PC-9 (cell line): ENCODE measurements around the gene UBR4. TPM values are rescaled to one million over a fixed set of nuclear protein-coding genes. Genes with fewer than 3 reads are reported as not detected.
"Not testable (repeated sequence)": the region's sequence is repeated elsewhere in the genome, so short reads cannot be mapped to it uniquely, and the experiment has no call there.

Experiments
- BruUV-seq: library from RNA; stranded (reverse); fragments of 400-500 nt; replicated peaks from 2 replicates; lab custom pipeline; 2021; lab: Mats Ljungman, UMichigan
- CTCF ChIA-PET: fragments of 300-600 bp; sonication (Branson Sonifier 250); formaldehyde crosslinking; loops from one replicate; lab custom pipeline; 2022; ENCODE audit warnings: antibody characterized with exemption; lab: Charles Lee
- POLR2A ChIA-PET: fragments of 300-600 bp; sonication (Branson Sonifier 250); formaldehyde crosslinking; loops from one replicate; lab custom pipeline; 2022; ENCODE audit warnings: antibody characterized with exemption; ENCODE audit not compliant: unreplicated experiment; lab: Charles Lee
- DNase-seq, 2 experiments: peaks; one replicate each; pipeline versions ENCODE4 v3.0.0 to v3.0.0-alpha.2; 2015 to 2022; ENCODE audit warnings: mixed read lengths in 1 of 2
- H2AFZ ChIP-seq: fragments of 200-600 bp; sonication (generic); 2 replicates; pipeline ENCODE4 v1.8.1; 2017; ENCODE audit warnings: antibody characterized with exemption
- H3F3A ChIP-seq: fragments of 200-600 bp; sonication (generic); 2 replicates; pipeline ENCODE4 v1.8.1; 2017; ENCODE audit warnings: antibody characterized with exemption, mild to moderate bottlenecking, low read depth; ENCODE audit not compliant: insufficient read depth
- H3K27ac ChIP-seq: fragments of 200-600 bp; sonication (generic); 2 replicates; pipeline ENCODE4 v1.6.1; 2016; ENCODE audit warnings: mixed run types
- H3K27me3 ChIP-seq: fragments of 200-600 bp; sonication (generic); 2 replicates; pipeline ENCODE4 v1.6.1; 2016; ENCODE audit warnings: low read depth, mixed run types; ENCODE audit not compliant: insufficient read depth
- H3K36me3 ChIP-seq: fragments of 200-600 bp; sonication (generic); 2 replicates; pipeline ENCODE4 v1.6.1; 2016; ENCODE audit warnings: low read depth, mixed run types
- H3K4me1 ChIP-seq: fragments of 200-600 bp; sonication (generic); replicated peaks from 2 replicates; pipeline ENCODE4 v1.6.1; 2016; ENCODE audit warnings: mixed run types; ENCODE audit not compliant: insufficient read depth
- H3K4me2 ChIP-seq: fragments of 200-600 bp; sonication (generic); 2 replicates; pipeline ENCODE4 v1.6.1; 2017; ENCODE audit warnings: mixed run types
- H3K4me3 ChIP-seq: fragments of 200-600 bp; sonication (generic); 2 replicates; pipeline ENCODE4 v1.6.1; 2016; ENCODE audit warnings: mixed run types
- H3K79me2 ChIP-seq: fragments of 200-600 bp; sonication (generic); 2 replicates; pipeline ENCODE4 v1.6.1; 2017; ENCODE audit warnings: low read depth, mixed run types
- H3K9me2 ChIP-seq: fragments of 200-600 bp; sonication (generic); 2 replicates; pipeline ENCODE4 v1.8.1; 2017; ENCODE audit warnings: mild to moderate bottlenecking; ENCODE audit not compliant: insufficient read depth
- H3K9me3 ChIP-seq: fragments of 200-600 bp; sonication (generic); 2 replicates; pipeline ENCODE4 v1.8.1; 2016; ENCODE audit warnings: low read depth; ENCODE audit not compliant: insufficient read depth
- H4K20me1 ChIP-seq: fragments of 200-600 bp; sonication (generic); 2 replicates; pipeline ENCODE4 v1.8.1; 2017; ENCODE audit not compliant: insufficient read depth
- CTCF ChIP-seq: fragments of 200-600 bp; sonication (generic); conservative IDR thresholded peaks from 2 replicates; pipeline ENCODE4 v1.6.1; 2017; ENCODE audit warnings: mixed run types, antibody characterized with exemption, mild to moderate bottlenecking, moderate library complexity
- EZH2 ChIP-seq: fragments of 200-600 bp; sonication (generic); IDR thresholded peaks from 2 replicates; pipeline ENCODE4 v1.8.0; 2017; ENCODE audit warnings: antibody characterized with exemption, low read depth
- intact Hi-C: fragments of 100-400 bp; cut with micrococcal nuclease; formaldehyde crosslinking; loops from one replicate; pipeline ENCODE4 v1.10.0; 2022; ENCODE audit not compliant: unreplicated experiment
- total RNA-seq: library from RNA; stranded (reverse); gene quantifications from 2 replicates; pipeline ENCODE4 v1.2.3, GENCODE V29; 2021

UBR4 gene
- total RNA-seq, 1 experiment from 2014 or later = 117 TPM

GRCh38 chr1:19234224-19234623 lies 24.2 kb upstream of the UBR4 start:
- no peak overlapping the region for H3K27ac ChIP-seq
- ChIA-PET POLR2A (interaction anchor here (0.7 kb wide), 1 partner anchor 29 kb away, joined by 10 read pairs; no protein-coding TSS in a partner anchor), CTCF (no interaction called here)
- no peaks in the 10 kb centered on the region for H3F3A ChIP-seq
- H3K4me2 ChIP-seq = no peak overlapping the region
- no peaks in the 10 kb centered on the region for H3K4me1 ChIP-seq
- no peaks in the 10 kb centered on the region for H4K20me1 ChIP-seq
- DNase-seq = no peak
- intact Hi-C loops = no loop called here
- H3K36me3 ChIP-seq = no peaks in the 10 kb centered on the region
- no peak overlapping the region for H2AFZ ChIP-seq
- H3K9me3 ChIP-seq = no peaks in the 10 kb centered on the region
- BruUV-seq = no TSS peak
- no peaks in the 10 kb centered on the region for H3K27me3 ChIP-seq
- H3K79me2 ChIP-seq = no peaks in the 10 kb centered on the region
- no peak overlapping the region for H3K4me3 ChIP-seq
- TF ChIP-seq CTCF (no peak), EZH2 (no peak)
- H3K9me2 ChIP-seq = no peaks in the 10 kb centered on the region

- no peak overlapping the region for H3K4me2 ChIP-seq
- H3K4me3 ChIP-seq = no peak overlapping the region
- DNase-seq = no peak
- no TSS peak for BruUV-seq
- no peaks in the 10 kb centered on the region for H3K4me1 ChIP-seq
- H3K27me3 ChIP-seq = no peaks in the 10 kb centered on the region
- no peak overlapping the region for H3K27ac ChIP-seq
- TF ChIP-seq CTCF = no peak
- TF ChIP-seq EZH2 = no peak
- ChIA-PET POLR2A (no interaction called here), CTCF (no interaction called here)
- no peaks in the 10 kb centered on the region for H3K79me2 ChIP-seq
- H3F3A ChIP-seq = no peaks in the 10 kb centered on the region
- no peaks in the 10 kb centered on the region; the same call in 1 of the 2 replicates for H4K20me1 ChIP-seq
- no peaks in the 10 kb centered on the region for H3K9me3 ChIP-seq
- intact Hi-C loops = no loop called here
- H2AFZ ChIP-seq = no peak overlapping the region
- no peaks in the 10 kb centered on the region for H3K36me3 ChIP-seq
- no peaks in the 10 kb centered on the region for H3K9me2 ChIP-seq
These were observed 22.4 kb upstream of the UBR4 start for GRCh38 chr1:19232524-19232846.

DNA sequence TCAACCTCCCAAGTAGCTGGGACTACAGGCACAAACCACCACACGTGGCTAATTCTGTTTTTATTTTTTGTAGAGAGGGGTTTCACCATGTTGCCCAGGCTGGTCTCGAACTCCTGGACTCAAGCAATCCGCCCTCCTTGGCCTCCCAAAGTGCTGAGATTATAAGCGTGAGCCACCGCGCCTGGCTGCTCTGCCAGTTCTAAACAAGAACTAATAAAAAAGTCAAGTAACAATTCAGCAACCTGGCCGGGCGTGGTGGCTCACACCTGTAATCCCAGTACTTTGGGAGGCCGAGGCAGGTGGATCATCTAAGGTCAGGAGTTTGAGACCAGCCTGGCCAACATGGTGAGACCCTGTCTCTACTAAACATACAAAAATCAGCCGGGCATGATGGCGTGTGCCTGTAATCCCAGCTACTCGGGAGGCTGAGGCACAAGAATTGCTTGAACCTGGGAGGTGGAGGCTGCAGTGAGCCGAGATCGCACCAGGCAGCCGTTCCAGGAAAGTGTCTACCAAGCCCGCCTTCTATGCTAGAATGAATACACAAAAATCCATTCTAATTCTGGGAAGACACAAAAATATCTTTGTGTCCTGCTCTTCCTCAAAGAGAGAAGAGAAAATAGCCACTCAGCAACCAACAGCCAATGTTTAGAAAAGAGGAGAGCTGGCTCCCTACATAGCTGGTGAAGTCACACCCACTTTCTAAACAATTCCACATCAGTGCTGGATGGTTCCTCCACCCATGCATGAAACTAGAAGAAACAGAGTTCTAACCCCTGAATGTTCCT lies 21.9 kb upstream of the UBR4 start:
- H3F3A ChIP-seq, H3K79me2 ChIP-seq, H3K4me1 ChIP-seq, H3K27me3 ChIP-seq, H3K4me3 ChIP-seq, H3K36me3 ChIP-seq, POLR2A ChIA-PET, CTCF ChIA-PET, DNase-seq, H3K9me3 ChIP-seq, H4K20me1 ChIP-seq, H2AFZ ChIP-seq, H3K4me2 ChIP-seq, intact Hi-C loops, BruUV-seq, H3K9me2 ChIP-seq, H3K27ac ChIP-seq: not testable (repeated sequence)
